GM15510 (cell line): ENCODE measurements around the gene MAN1C1.

Experiments used
- POLR2A ChIP-seq: IDR thresholded peaks from 3 replicates; pipeline ENCODE4 v1.6.1; 2011; ENCODE audit warnings: borderline replicate concordance; ENCODE audit not compliant: insufficient read length; ENCODE audit errors: extremely low read depth

The MAN1C1 gene

GRCh38 chr1:25620701-25621350, 4.2 kb downstream of the MAN1C1 start:
- no peak for TF ChIP-seq POLR2A

- TF ChIP-seq POLR2A = no peak
Measured at GRCh38 chr1:25621876-25622275, 5.3 kb downstream of the MAN1C1 start.

GRCh38 chr1:25622531-25622930, 5.9 kb downstream of the MAN1C1 start:
- no peak for TF ChIP-seq POLR2A

- TF ChIP-seq POLR2A = no peak
Measured at GRCh38 chr1:25623007-25623406, 6.4 kb downstream of the MAN1C1 start.

GRCh38 chr1:25623731-25624130, 7.1 kb downstream of the MAN1C1 start:
- no peak for TF ChIP-seq POLR2A

GRCh38 chr1:25624156-25624555, 7.6 kb downstream of the MAN1C1 start:
- TF ChIP-seq POLR2A = no peak

- no peak for TF ChIP-seq POLR2A
Measured at GRCh38 chr1:25624604-25625003, 8.0 kb downstream of the MAN1C1 start.

- no peak for TF ChIP-seq POLR2A
Measured at GRCh38 chr1:25626018-25626417, 9.4 kb downstream of the MAN1C1 start.

GRCh38 chr1:25628741-25629421, 12.3 kb downstream of the MAN1C1 start:
- no peak for TF ChIP-seq POLR2A

- TF ChIP-seq POLR2A = no peak
Measured at GRCh38 chr1:25629836-25630235, 13.2 kb downstream of the MAN1C1 start.

- no peak for TF ChIP-seq POLR2A
Measured at GRCh38 chr1:25631750-25632485, 15.3 kb downstream of the MAN1C1 start.

- no peak for TF ChIP-seq POLR2A
Measured at GRCh38 chr1:25634066-25634465, 17.5 kb downstream of the MAN1C1 start.

- no peak for TF ChIP-seq POLR2A
Measured at GRCh38 chr1:25634896-25635295, 18.3 kb downstream of the MAN1C1 start.

- no peak for TF ChIP-seq POLR2A
Measured at GRCh38 chr1:25640646-25641328, 24.2 kb downstream of the MAN1C1 start.

- TF ChIP-seq POLR2A = no peak
Measured at GRCh38 chr1:25641329-25641725, 24.7 kb downstream of the MAN1C1 start.
